ACC112 (cell line): ENCODE measurements around the gene ANKRD40.
"Not testable (repeated sequence)": the region's sequence is repeated elsewhere in the genome, so short reads cannot be mapped to it uniquely, and the experiment has no call there.

Experiments used
- H2AFZ ChIP-seq: fragments of 200-600 bp; sonication (generic); one replicate; pipeline ENCODE4 v1.6.0; 2017; ENCODE audit warnings: antibody characterized with exemption, low read length; ENCODE audit not compliant: unreplicated experiment
- H3K27ac ChIP-seq: fragments of 200-600 bp; sonication (generic); 2 replicates; pipeline ENCODE4 v1.5.1; 2014; ENCODE audit warnings: low read depth, mild to moderate bottlenecking, antibody characterized with exemption, low read length, moderate library complexity
- H3K27me3 ChIP-seq: fragments of 200-600 bp; sonication (generic); 2 replicates; pipeline ENCODE4 v1.6.1; 2014; ENCODE audit warnings: mild to moderate bottlenecking, antibody characterized with exemption, low read length, moderate library complexity, mixed read lengths; ENCODE audit not compliant: insufficient read depth
- H3K36me3 ChIP-seq: fragments of 200-600 bp; sonication (generic); 2 replicates; pipeline ENCODE4 v1.6.1; 2016; ENCODE audit warnings: mild to moderate bottlenecking, antibody characterized with exemption, low read length, moderate library complexity, mixed read lengths; ENCODE audit not compliant: insufficient read depth
- H3K4me1 ChIP-seq: fragments of 200-600 bp; sonication (generic); one replicate; pipeline ENCODE4 v1.6.1; 2016; ENCODE audit warnings: low read length, mixed read lengths; ENCODE audit not compliant: insufficient read depth, unreplicated experiment, control insufficient read depth
- H3K4me3 ChIP-seq: fragments of 200-600 bp; sonication (generic); 2 replicates; pipeline ENCODE4 v1.5.1; 2014; ENCODE audit warnings: mild to moderate bottlenecking, low read depth, low read length
- H3K79me2 ChIP-seq: fragments of 200-600 bp; sonication (generic); one replicate; pipeline ENCODE4 v1.6.0; 2016; ENCODE audit warnings: low read length; ENCODE audit not compliant: control insufficient read depth, unreplicated experiment, insufficient read depth

Gene ANKRD40

GRCh38 chr17:50725769-50726655 is 18.3 kb upstream of the ANKRD40 start:
- Histone ChIP-seq H3K79me2 (peaks cover 99% of the 10 kb centered on the region), H3K27me3 (no peaks in the 10 kb centered on the region), H3K27ac (no peak overlapping the region), H2AFZ (no peak overlapping the region), H3K36me3 (peaks cover 5% of the 10 kb centered on the region; the same call in 1 of the 2 replicates), H3K4me3 (no peak overlapping the region), H3K4me1 (peaks cover 22% of the 10 kb centered on the region)

- not testable (repeated sequence) for H3K4me3 ChIP-seq, H3K27ac ChIP-seq, H3K27me3 ChIP-seq, H3K36me3 ChIP-seq, H2AFZ ChIP-seq
- Histone ChIP-seq H3K79me2 (peaks cover 100% of the 10 kb centered on the region), H3K4me1 (peaks cover 22% of the 10 kb centered on the region)
Observed at GRCh38 chr17:50724622-50725021, 16.9 kb upstream of the ANKRD40 start.

- Histone ChIP-seq H3K27ac (no peak overlapping the region), H3K79me2 (peaks cover 83% of the 10 kb centered on the region), H3K36me3 (peaks cover 6% of the 10 kb centered on the region; the same call in 1 of the 2 replicates), H2AFZ (no peak overlapping the region), H3K4me3 (peak overlapping the region; percentile 30), H3K4me1 (peaks cover 18% of the 10 kb centered on the region), H3K27me3 (no peaks in the 10 kb centered on the region)
Observed at GRCh38 chr17:50722746-50723145, 15.0 kb upstream of the ANKRD40 start.

- Histone ChIP-seq H3K4me1 (peaks cover 17% of the 10 kb centered on the region), H3K27ac (no peak overlapping the region), H3K27me3 (no peaks in the 10 kb centered on the region), H2AFZ (no peak overlapping the region), H3K79me2 (peaks cover 70% of the 10 kb centered on the region), H3K36me3 (peaks cover 6% of the 10 kb centered on the region; the same call in 1 of the 2 replicates), H3K4me3 (peak overlapping the region; percentile 83)
Observed at GRCh38 chr17:50721194-50722010, 13.7 kb upstream of the ANKRD40 start.

- Histone ChIP-seq H3K79me2 (peaks cover 57% of the 10 kb centered on the region), H2AFZ (no peak overlapping the region), H3K27ac (peak overlapping the region; percentile 91), H3K36me3 (peaks cover 6% of the 10 kb centered on the region; the same call in 1 of the 2 replicates), H3K27me3 (no peaks in the 10 kb centered on the region), H3K4me1 (peaks cover 14% of the 10 kb centered on the region), H3K4me3 (peak overlapping the region; percentile 83)
Observed at GRCh38 chr17:50719924-50720794, 12.4 kb upstream of the ANKRD40 start.

- peak within 1 kb of the TSS; percentile 91 for H3K27ac ChIP-seq
- H3K27me3 ChIP-seq, result no peaks in the 10 kb centered on the region
- peaks cover 14% of the 10 kb centered on the region for H3K4me1 ChIP-seq
- peak within 1 kb of the TSS; percentile 83 for H3K4me3 ChIP-seq
- H2AFZ ChIP-seq, result peak within 1 kb of the TSS; percentile 71
- peaks cover 6% of the 10 kb centered on the region; the same call in 1 of the 2 replicates for H3K36me3 ChIP-seq
- H3K79me2 ChIP-seq, result peaks cover 49% of the 10 kb centered on the region
Observed at GRCh38 chr17:50719144-50719923, 11.6 kb upstream of the ANKRD40 start, which contains the start of gene LUC7L3. Gene LUC7L3, plus strand, starts transcription at chr17:50719603. Its CDS starts 130 bp downstream, at chr17:50719733.

- Histone ChIP-seq H2AFZ (no peak overlapping the region), H3K36me3 (no peaks in the 10 kb centered on the region), H3K79me2 (peaks cover 10% of the 10 kb centered on the region), H3K4me3 (no peak overlapping the region), H3K4me1 (no peaks in the 10 kb centered on the region), H3K27me3 (no peaks in the 10 kb centered on the region), H3K27ac (no peak overlapping the region)
Observed at GRCh38 chr17:50715471-50715870, 7.8 kb upstream of the ANKRD40 start.

- H2AFZ ChIP-seq, result no peak overlapping the region
- no peak overlapping the region for H3K4me3 ChIP-seq
- no peaks in the 10 kb centered on the region for H3K27me3 ChIP-seq
- no peaks in the 10 kb centered on the region for H3K36me3 ChIP-seq
- no peak overlapping the region for H3K27ac ChIP-seq
- peaks cover 22% of the 10 kb centered on the region for H3K79me2 ChIP-seq
- H3K4me1 ChIP-seq, result peaks cover 12% of the 10 kb centered on the region
Observed at GRCh38 chr17:50712641-50713040, 4.9 kb upstream of the ANKRD40 start.

- Histone ChIP-seq H3K27ac (no peak overlapping the region), H3K79me2 (peaks cover 36% of the 10 kb centered on the region), H3K4me3 (no peak overlapping the region), H3K36me3 (no peaks in the 10 kb centered on the region), H2AFZ (no peak overlapping the region), H3K4me1 (peaks cover 12% of the 10 kb centered on the region), H3K27me3 (no peaks in the 10 kb centered on the region)
Observed at GRCh38 chr17:50710650-50711049, 2.9 kb upstream of the ANKRD40 start.
